Gastrocnemius medialis (tissue), 4 donors: ENCODE measurements around the gene RBBP8. TPM values are rescaled to one million over a fixed set of nuclear protein-coding genes. Genes with fewer than 3 reads are reported as not detected.

ENCODE experiments used
- ATAC-seq, 2 donors: fragments of 150-250 bp; one replicate each; pipeline ENCODE4 v1.9.1; 2016
- DNase-seq, 2 donors: peaks; one replicate each; pipeline ENCODE4 v3.0.0-alpha.2; 2019
- H3K27ac ChIP-seq, 4 donors: fragments of 200-600 bp; sonication (generic); 1 replicate in 1 of 4; 2 replicates in 3 of 4; pipeline ENCODE4 v1.5.1; 2016 to 2018; ENCODE audit warnings: mild to moderate bottlenecking in 2 of 4, moderate library complexity in 1 of 4
- H3K27me3 ChIP-seq, 3 donors: fragments of 200-600 bp; sonication (generic) in 2 of 3; 1 replicate in 1 of 3; 2 replicates in 2 of 3; pipeline versions ENCODE4 v1.5.1 to v1.6.0; 2016 to 2019; ENCODE audit warnings: mild to moderate bottlenecking in 1 of 3, moderate library complexity in 1 of 3
- H3K36me3 ChIP-seq, 2 donors: fragments of 200-600 bp; sonication (generic) in 1 of 2; one replicate each; pipeline ENCODE4 v1.5.1; 2017 to 2018
- H3K4me1 ChIP-seq, 2 donors: fragments of 200-600 bp; sonication (generic) in 1 of 2; one replicate each; pipeline ENCODE4 v1.5.1; 2016 to 2017; ENCODE audit warnings: mild to moderate bottlenecking in 2 of 2
- H3K4me3 ChIP-seq, 4 donors: fragments of 200-600 bp; sonication (generic) in 3 of 4; 1 replicate in 1 of 4; 2 replicates in 3 of 4; pipeline ENCODE4 v1.5.1; 2016 to 2019; ENCODE audit warnings: mild to moderate bottlenecking in 2 of 4
- H3K9me3 ChIP-seq, 3 donors: fragments of 200-600 bp; sonication (generic) in 2 of 3; 1 replicate in 1 of 3; 2 replicates in 2 of 3; pipeline ENCODE4 v1.5.1; 2016 to 2019
- CTCF ChIP-seq, 5 experiments: fragments of 450-650 bp in 3 of 5; fragments of 200-600 bp in 2 of 5; sonication (generic) in 2 of 5; IDR thresholded peaks in 4 of 5; conservative IDR thresholded peaks in 1 of 5; 1 replicate in 4 of 5; 2 replicates in 1 of 5; pipeline ENCODE4 v1.5.1; 2016 to 2019; ENCODE audit warnings: antibody characterized with exemption in 5 of 5, mild to moderate bottlenecking in 3 of 5, moderate library complexity in 3 of 5
- POLR2A ChIP-seq, 2 donors: fragments of 450-650 bp; IDR thresholded peaks; one replicate each; pipeline ENCODE4 v1.6.1; 2017; ENCODE audit warnings: antibody characterized with exemption in 2 of 2, mild to moderate bottlenecking in 2 of 2, moderate library complexity in 2 of 2
- in situ Hi-C, 4 donors: fragments of 200-750 bp; cut with MboI; loops; one replicate each; pipeline versions ENCODE4 v1.15.0 to v1.8.0; 2017; ENCODE audit warnings: low sequenced_read_pairs in 4 of 4
- intact Hi-C: fragments of 100-400 bp; cut with DNase I; formaldehyde crosslinking; loops from one replicate; pipeline ENCODE4 v1.15.1; 2023; ENCODE audit warnings: low total_unique reads
- total RNA-seq, 4 donors: library from RNA; depleted of rRNA; stranded (reverse); fragments of >200 nt; gene quantifications; one replicate each; pipeline versions ENCODE4 v1.1.0 to v1.2.3, GENCODE V29; 2016

Gene RBBP8
- total RNA-seq, 4 donors from 2014 or later = 1.3 to 4.7 (median 1.7) TPM

DNA sequence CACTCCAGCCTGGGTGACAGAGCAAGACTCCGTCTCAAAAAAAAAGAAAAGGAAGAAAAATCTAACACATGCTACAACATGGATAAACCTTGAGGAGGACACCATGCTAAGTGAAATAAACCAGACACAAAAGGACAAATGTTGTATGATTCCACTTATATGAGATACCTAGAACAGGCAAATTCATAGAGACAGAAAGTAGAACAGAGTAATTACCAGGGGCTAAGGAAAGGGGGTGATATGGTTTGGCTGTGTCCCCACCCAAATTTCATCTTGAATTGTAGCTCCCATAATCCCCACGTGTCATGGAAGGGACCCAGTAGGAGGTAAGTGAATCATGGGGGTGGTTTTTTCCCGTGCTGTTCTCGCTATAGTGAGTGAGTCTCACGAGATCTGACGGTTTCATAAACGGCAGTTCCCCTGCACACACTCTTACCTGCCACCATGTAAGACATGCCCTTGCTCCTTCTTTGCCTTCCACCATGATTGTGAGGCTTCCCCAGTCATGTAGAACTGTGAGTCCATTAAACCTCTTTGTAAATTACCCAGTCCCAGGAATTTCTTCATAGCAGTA, 110.8 kb downstream of the RBBP8 start:
- no peaks in the 10 kb centered on the region for H3K4me1 ChIP-seq
- intact Hi-C loops (no loop called here), in situ Hi-C loops (loop anchor here in 1 of 4 donors (25.0 kb wide), 1 partner anchor 343 kb away; no protein-coding TSS in a partner anchor)
- no peaks in the 10 kb centered on the region for H3K36me3 ChIP-seq
- no peaks in the 10 kb centered on the region for H3K9me3 ChIP-seq
- no peaks in the 10 kb centered on the region for H3K27me3 ChIP-seq
- ATAC-seq = no peak
- H3K27ac ChIP-seq = no peak overlapping the region
- TF ChIP-seq CTCF (IDR thresholded peaks at IDR 0.05 in 4 of 5, conservative IDR thresholded peaks at IDR 0.05 in 1 of 5) (no peak), POLR2A (IDR thresholded peaks at IDR 0.05) (no peak)
- no peak for DNase-seq
- H3K4me3 ChIP-seq = no peak overlapping the region

DNA sequence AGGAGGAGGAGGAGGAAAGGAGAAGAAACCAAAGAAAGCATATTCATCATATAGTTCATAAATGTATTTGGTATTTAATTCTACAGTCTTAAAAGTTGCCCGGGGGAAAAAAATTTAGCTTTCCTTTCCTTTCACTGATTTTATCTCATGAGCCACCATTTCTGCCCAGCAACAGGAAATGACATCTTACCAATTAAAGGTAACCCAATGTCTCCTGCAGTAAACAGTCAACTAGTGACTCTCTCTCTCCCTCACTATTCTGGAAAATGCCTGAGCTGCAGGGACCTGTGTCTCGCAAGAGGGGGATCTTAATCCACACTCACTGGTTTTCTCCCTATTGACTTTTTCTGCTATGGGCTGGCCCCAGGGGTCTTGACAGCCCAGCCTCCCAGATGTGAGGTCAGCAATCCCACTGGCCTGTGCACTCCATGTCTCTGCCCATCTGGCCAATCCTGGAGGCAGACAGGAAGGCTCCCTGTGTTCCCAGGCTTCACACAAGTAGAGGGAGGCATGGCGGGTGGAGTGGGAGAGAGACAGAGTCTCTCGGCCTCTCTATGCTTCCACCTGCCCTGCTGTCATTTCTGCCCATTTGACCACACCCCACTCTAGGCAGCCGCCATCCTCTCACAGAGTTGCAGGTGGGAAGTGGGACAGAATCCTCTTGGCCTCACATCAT, 116.7 kb downstream of the RBBP8 start:
- no peak for TF ChIP-seq CTCF (IDR thresholded peaks at IDR 0.05 in 4 of 5, conservative IDR thresholded peaks at IDR 0.05 in 1 of 5)
- no peak for TF ChIP-seq POLR2A (IDR thresholded peaks at IDR 0.05)
- no peak for ATAC-seq
- Histone ChIP-seq H3K4me1 (no peaks in the 10 kb centered on the region), H3K9me3 (no peaks in the 10 kb centered on the region), H3K4me3 (no peak overlapping the region), H3K27me3 (no peaks in the 10 kb centered on the region), H3K36me3 (no peaks in the 10 kb centered on the region), H3K27ac (no peak overlapping the region)
- no peak for DNase-seq
- intact Hi-C loops = no loop called here
- in situ Hi-C loops = loop anchor here in 1 of 4 donors (25.0 kb wide), 1 partner anchor 337 kb away; no protein-coding TSS in a partner anchor

DNA sequence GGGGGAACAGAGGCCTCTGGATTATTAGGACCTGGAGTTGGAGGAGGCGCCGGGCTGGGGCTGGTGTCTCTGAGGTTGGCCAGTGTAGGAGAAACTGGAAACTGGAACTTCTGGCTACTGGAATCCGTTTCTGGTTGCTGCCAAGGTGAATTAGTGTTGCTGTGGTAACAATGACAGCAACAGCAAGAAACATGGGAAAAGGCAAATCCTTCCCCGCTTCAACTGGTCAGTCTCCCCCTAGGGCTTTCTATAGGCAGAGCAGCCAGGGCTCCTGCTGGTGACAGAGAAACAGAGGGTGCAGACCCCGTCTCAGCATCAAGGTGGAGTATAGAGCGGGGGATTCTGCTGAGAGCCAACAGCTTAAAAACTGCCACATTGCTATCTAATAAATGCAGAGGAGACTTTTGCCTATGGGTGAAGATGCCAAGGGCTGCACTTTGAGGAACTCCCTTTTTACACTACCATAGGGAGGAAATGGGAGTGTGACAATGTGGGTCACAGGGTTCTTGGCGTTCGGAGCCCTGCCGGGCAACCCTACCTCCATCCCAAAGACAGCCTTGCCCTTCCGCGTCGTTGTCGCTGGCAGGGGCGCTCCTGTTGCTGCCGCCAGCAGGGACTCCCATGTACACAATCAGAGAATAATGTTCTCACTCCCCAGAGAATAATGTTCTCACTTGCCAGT, 120.8 kb downstream of the RBBP8 start:
- Histone ChIP-seq H3K27ac (no peak overlapping the region), H3K36me3 (no peaks in the 10 kb centered on the region), H3K9me3 (no peaks in the 10 kb centered on the region), H3K27me3 (peaks cover 0 to 3% (median 0%) of the 10 kb centered on the region in 3 donors), H3K4me1 (no peaks in the 10 kb centered on the region), H3K4me3 (no peak overlapping the region)
- in situ Hi-C loops = no loop called here
- DNase-seq (no peak), ATAC-seq (no peak)
- intact Hi-C loops = no loop called here
- TF ChIP-seq POLR2A (IDR thresholded peaks at IDR 0.05) = no peak
- no peak for TF ChIP-seq CTCF (IDR thresholded peaks at IDR 0.05 in 4 of 5, conservative IDR thresholded peaks at IDR 0.05 in 1 of 5)

GRCh38 chr18:23054553-23054952, 121.4 kb downstream of the RBBP8 start:
- no peak overlapping the region for H3K4me3 ChIP-seq
- no peaks in the 10 kb centered on the region for H3K36me3 ChIP-seq
- peaks cover 0 to 3% (median 0%) of the 10 kb centered on the region in 3 donors for H3K27me3 ChIP-seq
- DNase-seq = no peak
- TF ChIP-seq CTCF (IDR thresholded peaks at IDR 0.05 in 4 of 5, conservative IDR thresholded peaks at IDR 0.05 in 1 of 5) = no peak
- TF ChIP-seq POLR2A (IDR thresholded peaks at IDR 0.05) = no peak
- H3K27ac ChIP-seq = no peak overlapping the region
- H3K9me3 ChIP-seq = no peaks in the 10 kb centered on the region
- ATAC-seq = no peak
- intact Hi-C loops (no loop called here), in situ Hi-C loops (no loop called here)
- no peaks in the 10 kb centered on the region for H3K4me1 ChIP-seq
